ENCODE results near the gene WWP2.

DNA sequence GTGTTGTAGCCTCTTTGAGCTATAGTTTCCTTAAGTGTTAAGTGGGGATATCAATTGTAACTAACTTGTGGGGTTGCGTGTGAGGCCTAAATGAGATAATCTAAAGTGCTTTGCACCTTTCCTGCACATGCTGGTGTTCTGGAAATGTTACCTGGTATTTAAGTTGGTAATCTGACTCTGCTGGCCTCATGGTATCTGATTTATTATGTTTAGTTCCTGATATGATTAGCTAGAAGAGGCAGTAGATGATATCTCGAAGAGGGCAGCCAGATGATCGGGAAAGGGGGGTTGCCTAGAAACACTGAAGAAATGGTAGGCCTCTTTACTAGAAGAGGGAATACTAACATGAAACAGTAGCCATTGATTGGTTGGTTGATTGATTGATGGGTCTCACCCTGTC, 123.6 kb downstream of the WWP2 start:
- no peak for TF ChIP-seq POLR2AphosphoS5 (IDR thresholded peaks at IDR 0.05)
- TF ChIP-seq, protein P1, sequence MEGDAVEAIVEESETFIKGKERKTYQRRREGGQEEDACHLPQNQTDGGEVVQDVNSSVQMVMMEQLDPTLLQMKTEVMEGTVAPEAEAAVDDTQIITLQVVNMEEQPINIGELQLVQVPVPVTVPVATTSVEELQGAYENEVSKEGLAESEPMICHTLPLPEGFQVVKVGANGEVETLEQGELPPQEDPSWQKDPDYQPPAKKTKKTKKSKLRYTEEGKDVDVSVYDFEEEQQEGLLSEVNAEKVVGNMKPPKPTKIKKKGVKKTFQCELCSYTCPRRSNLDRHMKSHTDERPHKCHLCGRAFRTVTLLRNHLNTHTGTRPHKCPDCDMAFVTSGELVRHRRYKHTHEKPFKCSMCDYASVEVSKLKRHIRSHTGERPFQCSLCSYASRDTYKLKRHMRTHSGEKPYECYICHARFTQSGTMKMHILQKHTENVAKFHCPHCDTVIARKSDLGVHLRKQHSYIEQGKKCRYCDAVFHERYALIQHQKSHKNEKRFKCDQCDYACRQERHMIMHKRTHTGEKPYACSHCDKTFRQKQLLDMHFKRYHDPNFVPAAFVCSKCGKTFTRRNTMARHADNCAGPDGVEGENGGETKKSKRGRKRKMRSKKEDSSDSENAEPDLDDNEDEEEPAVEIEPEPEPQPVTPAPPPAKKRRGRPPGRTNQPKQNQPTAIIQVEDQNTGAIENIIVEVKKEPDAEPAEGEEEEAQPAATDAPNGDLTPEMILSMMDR (IDR thresholded peaks at IDR 0.05) = no peak
- no peak for TF ChIP-seq EP300 (IDR thresholded peaks at IDR 0.05)
- no peak for TF ChIP-seq POLR2A (IDR thresholded peaks at IDR 0.05)

Data from upper lobe of left lung (tissue), 4 donors.